RWPE2 (cell line): Measurements from ENCODE around the gene MIAT.

Source experiments
- ATAC-seq: fragments of 200-7000 bp; cut with Tn5 transposase; 3 replicates; pipeline ENCODE4 v1.9.1; 2021; ENCODE audit warnings: low read depth
- DNase-seq: peaks from one replicate; pipeline ENCODE4 v3.0.0-alpha.2; 2020; ENCODE audit warnings: low spot score
- H3K27ac ChIP-seq: fragments of 450-650 bp; 2 replicates; pipeline ENCODE4 v1.5.1; 2017; ENCODE audit warnings: mild to moderate bottlenecking; ENCODE audit not compliant: poor library complexity, severe bottlenecking
- H3K27me3 ChIP-seq: fragments of 250-450 bp; sonication (Bioruptor Pico); 2 replicates; pipeline ENCODE4 v1.5.1; 2021; ENCODE audit warnings: mild to moderate bottlenecking, moderate library complexity; ENCODE audit not compliant: insufficient read depth, poor library complexity, severe bottlenecking
- H3K36me3 ChIP-seq: fragments of 250-450 bp; sonication (Bioruptor Pico); 2 replicates; pipeline ENCODE4 v1.5.1; 2020; ENCODE audit warnings: low read depth, mild to moderate bottlenecking, moderate library complexity
- H3K4me1 ChIP-seq: fragments of 250-450 bp; sonication (Bioruptor Pico); 2 replicates; pipeline ENCODE4 v1.5.1; 2021; ENCODE audit warnings: mild to moderate bottlenecking, moderate library complexity; ENCODE audit not compliant: insufficient read depth, poor library complexity, severe bottlenecking
- H3K4me3 ChIP-seq: fragments of 250-450 bp; sonication (Bioruptor Pico); 2 replicates; pipeline ENCODE4 v1.5.1; 2021; ENCODE audit warnings: mild to moderate bottlenecking, moderate library complexity; ENCODE audit not compliant: severe bottlenecking
- H3K9me3 ChIP-seq: fragments of 250-450 bp; sonication (Bioruptor Pico); 2 replicates; pipeline ENCODE4 v1.5.1; 2021; ENCODE audit warnings: mild to moderate bottlenecking, moderate library complexity; ENCODE audit not compliant: severe bottlenecking
- CTCF ChIP-seq: fragments of 450-650 bp; IDR thresholded peaks from one replicate; pipeline ENCODE4 v1.5.1; 2017; ENCODE audit warnings: mild to moderate bottlenecking, moderate library complexity; ENCODE audit not compliant: poor library complexity, severe bottlenecking

Gene MIAT

GRCh38 chr22:26648011-26648497, 9.3 kb upstream of the MIAT start:
- DNase-seq (no peak), ATAC-seq (no peak)
- H3K9me3 ChIP-seq = no peaks in the 10 kb centered on the region
- TF ChIP-seq CTCF = no peak
- no peak overlapping the region for H3K27ac ChIP-seq
- no peaks in the 10 kb centered on the region for H3K36me3 ChIP-seq
- H3K27me3 ChIP-seq = no peaks in the 10 kb centered on the region
- H3K4me3 ChIP-seq = no peak overlapping the region
- H3K4me1 ChIP-seq = peaks cover 4% of the 10 kb centered on the region

GRCh38 chr22:26648528-26649388, 8.6 kb upstream of the MIAT start:
- no peak overlapping the region for H3K27ac ChIP-seq
- no peaks in the 10 kb centered on the region for H3K9me3 ChIP-seq
- no peak for TF ChIP-seq CTCF
- DNase-seq = no peak
- no peak overlapping the region for H3K4me3 ChIP-seq
- no peak for ATAC-seq
- no peaks in the 10 kb centered on the region for H3K36me3 ChIP-seq
- no peaks in the 10 kb centered on the region for H3K27me3 ChIP-seq
- peaks cover 4% of the 10 kb centered on the region for H3K4me1 ChIP-seq

- ATAC-seq = no peak
- H3K27me3 ChIP-seq = no peaks in the 10 kb centered on the region
Measured at GRCh38 chr22:26650722-26651421, 6.5 kb upstream of the MIAT start.

GRCh38 chr22:26651815-26652214, 5.6 kb upstream of the MIAT start:
- no peaks in the 10 kb centered on the region for H3K36me3 ChIP-seq
- H3K27ac ChIP-seq = no peak overlapping the region
- no peak overlapping the region for H3K4me3 ChIP-seq
- no peaks in the 10 kb centered on the region for H3K4me1 ChIP-seq
- TF ChIP-seq CTCF = no peak
- DNase-seq (no peak), ATAC-seq (no peak)
- peaks cover 3% of the 10 kb centered on the region for H3K27me3 ChIP-seq
- H3K9me3 ChIP-seq = no peaks in the 10 kb centered on the region

More at GRCh38 chr22:26650722-26651421, 6.5 kb upstream of the MIAT start:
- Histone ChIP-seq H3K4me3 (no peak overlapping the region), H3K4me1 (no peaks in the 10 kb centered on the region), H3K36me3 (no peaks in the 10 kb centered on the region), H3K27ac (no peak overlapping the region), H3K9me3 (no peaks in the 10 kb centered on the region)
- TF ChIP-seq CTCF = no peak
- DNase-seq = no peak
